ENCODE data around the gene OGDHL. TPM values are rescaled to one million over a fixed set of nuclear protein-coding genes. Genes with fewer than 3 reads are reported as not detected.
A peak's percentile ranks its signal among the peaks of the same experiment; 100 is the strongest.

The OGDHL gene
- total RNA-seq, 1 experiment from 2014 or later, result 22.6 TPM

DNA sequence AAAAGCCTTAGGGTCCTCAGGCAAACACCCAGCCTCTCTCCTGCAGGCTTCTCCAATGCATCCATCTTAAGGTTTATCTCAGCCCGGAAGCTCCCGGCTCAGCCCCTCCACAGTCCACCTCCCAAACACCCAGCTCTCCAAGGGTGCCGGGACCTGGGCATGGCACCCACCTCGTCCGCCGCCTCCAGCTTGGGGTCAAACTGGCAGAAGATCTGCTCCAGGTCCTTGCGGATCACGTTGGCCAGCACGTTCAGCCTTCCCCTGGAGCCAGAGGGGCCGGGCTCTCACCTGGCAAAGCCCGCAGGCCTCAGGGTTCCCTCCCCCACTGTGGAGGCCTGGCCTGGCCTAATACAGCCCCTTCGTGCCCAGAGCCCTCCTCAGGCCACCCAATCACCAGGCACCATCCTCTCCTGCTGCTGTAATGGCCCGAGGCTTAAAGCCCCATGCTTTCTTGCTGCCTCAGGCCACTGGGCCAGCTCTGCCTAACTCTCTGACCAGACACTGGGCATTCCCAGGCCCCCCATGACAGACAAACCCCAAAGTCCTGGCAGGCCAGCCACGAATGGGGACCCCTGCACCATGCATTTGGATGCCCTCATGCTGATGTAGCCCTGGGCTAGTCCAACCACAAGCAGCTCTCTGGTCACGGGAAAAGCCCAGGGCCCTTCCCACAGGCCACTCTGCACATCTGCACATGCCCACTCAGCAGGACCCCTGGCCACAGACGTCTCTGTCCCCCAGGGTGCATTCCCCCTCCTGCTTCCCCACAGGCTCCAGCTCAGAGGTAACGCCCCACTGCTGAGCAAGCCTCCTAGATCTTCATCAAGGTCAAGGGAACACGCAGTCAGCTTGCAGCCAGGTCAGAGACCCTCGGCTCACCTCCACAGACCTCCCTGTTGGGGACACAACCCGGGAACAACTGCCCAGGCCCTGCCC lies 12.3 kb downstream of the OGDHL start:
- H3K27ac Mint-ChIP-seq, result no peak overlapping the region
- DNase-seq, result peak; percentile 15
- no CpG with 5 or more reads among the region's 20 CpGs for WGBS (ENCODE audit: extremely low coverage, insufficient read length, low lambda C conversion rate)

More for the DNA sequence above, 12.3 kb downstream of the OGDHL start:
- Histone ChIP-seq H2BK20ac (ENCODE audit: low read depth, low read length, poor library complexity, severe bottlenecking) (no peak overlapping the region), H3K23me2 (ENCODE audit: insufficient read length, low read depth, low read length, poor library complexity, severe bottlenecking) (no peaks in the 10 kb centered on the region), H4K8ac (replicated peaks; ENCODE audit: insufficient read length, low read depth, low read length) (no peak overlapping the region), H2BK15ac (ENCODE audit: low read depth, low read length) (no peak overlapping the region), H3K79me1 (ENCODE audit: insufficient read depth, low read depth, low read length, poor library complexity, severe bottlenecking) (no peaks in the 10 kb centered on the region), H3K4ac (ENCODE audit: low read depth, low read length) (no peak overlapping the region), H2BK5ac (ENCODE audit: insufficient read length, low read length) (no peak overlapping the region), H2AFZ (ENCODE audit: low read length) (no peak overlapping the region), H3K79me2 (ENCODE audit: insufficient read depth, low read length) (no peaks in the 10 kb centered on the region), H3K9me3 (ENCODE audit: control insufficient read depth, low read depth, low read length) (no peaks in the 10 kb centered on the region), H2BK120ac (ENCODE audit: low read depth, low read length, poor library complexity, severe bottlenecking) (no peak overlapping the region), H4K5ac (ENCODE audit: insufficient read length, low read depth, low read length) (no peak overlapping the region), H3K27me3 (ENCODE audit: insufficient read depth, low read length) (no peaks in the 10 kb centered on the region), H3K14ac (ENCODE audit: insufficient read depth, low read length) (no peak overlapping the region), H3K9ac (ENCODE audit: extremely low read depth, insufficient read length, low read length) (no peak overlapping the region), H2AK5ac (ENCODE audit: insufficient read length, low read length) (no peak overlapping the region), H2BK12ac (ENCODE audit: insufficient read length, low read depth, low read length) (no peak overlapping the region), H3T11ph (ENCODE audit: low read length) (no peak overlapping the region), H3K56ac (ENCODE audit: insufficient read length, low read depth, low read length) (no peak overlapping the region), H4K91ac (ENCODE audit: insufficient read length, low read depth, low read length) (no peak overlapping the region), H3K18ac (ENCODE audit: insufficient read length, low read depth, low read length) (no peak overlapping the region), H3K4me1 (ENCODE audit: insufficient read depth, low read length) (no peaks in the 10 kb centered on the region), H4K20me1 (ENCODE audit: control insufficient read depth, insufficient read depth, insufficient read length) (no peaks in the 10 kb centered on the region), H3K27ac (ENCODE audit: insufficient read length, low read depth, low read length) (no peak overlapping the region), H3K4me2 (ENCODE audit: insufficient read depth, insufficient read length, low read length) (no peak overlapping the region), H3K23ac (ENCODE audit: insufficient read length, low read depth, low read length) (no peak overlapping the region)
- H3K4me1 Mint-ChIP-seq, result no peaks in the 10 kb centered on the region
- no peaks in the 10 kb centered on the region for H3K9me3 Mint-ChIP-seq
- H3K36me3 Mint-ChIP-seq (ENCODE audit: insufficient read depth in 1 of 3, low read depth in 3 of 3), result peaks cover 4 to 35% (median 21%) of the 10 kb centered on the region in 3 experiments; a peak in 5 of 7 replicates
- no peak overlapping the region; a peak in 1 of 5 replicates for H3K4me3 Mint-ChIP-seq
- no peaks in the 10 kb centered on the region; the same call in 1 of the 2 replicates for H3K27me3 Mint-ChIP-seq (ENCODE audit: low read depth)
- TF ChIP-seq, protein P1, sequence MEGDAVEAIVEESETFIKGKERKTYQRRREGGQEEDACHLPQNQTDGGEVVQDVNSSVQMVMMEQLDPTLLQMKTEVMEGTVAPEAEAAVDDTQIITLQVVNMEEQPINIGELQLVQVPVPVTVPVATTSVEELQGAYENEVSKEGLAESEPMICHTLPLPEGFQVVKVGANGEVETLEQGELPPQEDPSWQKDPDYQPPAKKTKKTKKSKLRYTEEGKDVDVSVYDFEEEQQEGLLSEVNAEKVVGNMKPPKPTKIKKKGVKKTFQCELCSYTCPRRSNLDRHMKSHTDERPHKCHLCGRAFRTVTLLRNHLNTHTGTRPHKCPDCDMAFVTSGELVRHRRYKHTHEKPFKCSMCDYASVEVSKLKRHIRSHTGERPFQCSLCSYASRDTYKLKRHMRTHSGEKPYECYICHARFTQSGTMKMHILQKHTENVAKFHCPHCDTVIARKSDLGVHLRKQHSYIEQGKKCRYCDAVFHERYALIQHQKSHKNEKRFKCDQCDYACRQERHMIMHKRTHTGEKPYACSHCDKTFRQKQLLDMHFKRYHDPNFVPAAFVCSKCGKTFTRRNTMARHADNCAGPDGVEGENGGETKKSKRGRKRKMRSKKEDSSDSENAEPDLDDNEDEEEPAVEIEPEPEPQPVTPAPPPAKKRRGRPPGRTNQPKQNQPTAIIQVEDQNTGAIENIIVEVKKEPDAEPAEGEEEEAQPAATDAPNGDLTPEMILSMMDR (conservative IDR thresholded peaks at IDR 0.05), result no peak

Data from H9 (cell line).